HG03097 (cell line): ENCODE measurements around the gene FAM210A.

ENCODE experiments used
- ATAC-seq: cut with Tn5 transposase; IDR thresholded peaks from one replicate; pipeline ENCODE4 v1.9.1; 2021; ENCODE audit not compliant: unreplicated experiment, low FRiP score

The FAM210A gene

GRCh38 chr18:13649397-13650390 lies 76.7 kb downstream of the FAM210A start:
- ATAC-seq: no peak

- no peak for ATAC-seq
Observed at GRCh38 chr18:13647761-13648160, 78.6 kb downstream of the FAM210A start.

- ATAC-seq: no peak
Observed at GRCh38 chr18:13646633-13647032, 79.7 kb downstream of the FAM210A start.

GRCh38 chr18:13645093-13645492 lies 81.3 kb downstream of the FAM210A start:
- ATAC-seq: no peak

- ATAC-seq: no peak
Observed at GRCh38 chr18:13643261-13643751, 83.1 kb downstream of the FAM210A start.

- no peak for ATAC-seq
Observed at GRCh38 chr18:13642440-13642827, 83.9 kb downstream of the FAM210A start.

- no peak for ATAC-seq
Observed at GRCh38 chr18:13641551-13642439, 84.6 kb downstream of the FAM210A start.

GRCh38 chr18:13640266-13640860 lies 86.0 kb downstream of the FAM210A start:
- no peak for ATAC-seq

- ATAC-seq: no peak
Observed at GRCh38 chr18:13638719-13639595, 87.4 kb downstream of the FAM210A start.

- ATAC-seq: no peak
Observed at GRCh38 chr18:13635046-13635445, 91.3 kb downstream of the FAM210A start.

GRCh38 chr18:13633700-13634099 lies 92.7 kb downstream of the FAM210A start:
- no peak for ATAC-seq

GRCh38 chr18:13630716-13631268 lies 95.6 kb downstream of the FAM210A start:
- ATAC-seq: no peak

- ATAC-seq: no peak
Observed at GRCh38 chr18:13629841-13630715, 96.3 kb downstream of the FAM210A start.

- no peak for ATAC-seq
Observed at GRCh38 chr18:13628211-13628610, 98.1 kb downstream of the FAM210A start.

- ATAC-seq: no peak
Observed at GRCh38 chr18:13627639-13628038, 98.7 kb downstream of the FAM210A start.

- ATAC-seq: no peak
Observed at GRCh38 chr18:13626544-13626908, 99.8 kb downstream of the FAM210A start.

GRCh38 chr18:13625843-13626543 lies 100.4 kb downstream of the FAM210A start:
- no peak for ATAC-seq

GRCh38 chr18:13625355-13625754 lies 101.0 kb downstream of the FAM210A start:
- no peak for ATAC-seq
